Right lobe of liver (tissue), 4 donors: Measurements from ENCODE around the gene FBXO38.

Source experiments
- POLR2A ChIP-seq: fragments of 450-650 bp; IDR thresholded peaks from one replicate; pipeline ENCODE4 v1.6.1; 2017; ENCODE audit warnings: antibody characterized with exemption, mild to moderate bottlenecking
- TF ChIP-seq, protein P1 (sequence below), 4 donors: fragments of 200-600 bp in 3 of 4; fragments of 450-650 bp in 1 of 4; IDR thresholded peaks; one replicate each; pipeline versions ENCODE4 v1.5.1 to v1.8.0; 2016 to 2022; ENCODE audit warnings: antibody characterized with exemption in 4 of 4, mild to moderate bottlenecking in 2 of 4
- donor health status: DM: no; HTN: no; CAD: no.
- donor health status: DM: no; HTN: no; CAD: no.
- donor health status: DM: no; HTN: yes; CAD: no.

DNA sequence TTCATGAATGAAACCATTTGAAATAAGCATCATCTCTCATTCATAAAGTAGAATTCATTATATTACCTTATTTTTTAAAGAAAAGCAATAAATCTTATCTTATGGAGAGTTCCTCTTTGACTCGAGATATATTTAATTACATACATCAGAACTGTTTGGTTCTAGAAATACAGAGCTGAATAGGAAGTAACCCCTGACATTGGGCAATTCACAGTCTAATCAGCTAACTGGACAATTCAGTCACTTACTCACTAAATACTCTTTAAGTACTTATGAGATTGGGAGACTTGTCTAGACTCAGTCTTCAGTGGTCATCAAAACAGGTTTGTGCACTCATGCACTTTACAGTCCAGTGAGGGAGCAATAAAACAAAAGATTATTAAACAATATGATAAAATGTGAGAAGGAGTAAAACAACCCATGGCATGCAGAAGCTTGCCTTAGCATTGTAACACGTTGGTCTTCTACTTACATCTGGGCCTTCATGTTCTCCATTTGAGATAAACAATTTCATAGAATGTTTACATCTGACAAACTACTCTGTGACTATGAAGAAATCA is 11.5 kb upstream of the FBXO38 start:
- no peak for TF ChIP-seq POLR2A
- TF ChIP-seq, protein P1, sequence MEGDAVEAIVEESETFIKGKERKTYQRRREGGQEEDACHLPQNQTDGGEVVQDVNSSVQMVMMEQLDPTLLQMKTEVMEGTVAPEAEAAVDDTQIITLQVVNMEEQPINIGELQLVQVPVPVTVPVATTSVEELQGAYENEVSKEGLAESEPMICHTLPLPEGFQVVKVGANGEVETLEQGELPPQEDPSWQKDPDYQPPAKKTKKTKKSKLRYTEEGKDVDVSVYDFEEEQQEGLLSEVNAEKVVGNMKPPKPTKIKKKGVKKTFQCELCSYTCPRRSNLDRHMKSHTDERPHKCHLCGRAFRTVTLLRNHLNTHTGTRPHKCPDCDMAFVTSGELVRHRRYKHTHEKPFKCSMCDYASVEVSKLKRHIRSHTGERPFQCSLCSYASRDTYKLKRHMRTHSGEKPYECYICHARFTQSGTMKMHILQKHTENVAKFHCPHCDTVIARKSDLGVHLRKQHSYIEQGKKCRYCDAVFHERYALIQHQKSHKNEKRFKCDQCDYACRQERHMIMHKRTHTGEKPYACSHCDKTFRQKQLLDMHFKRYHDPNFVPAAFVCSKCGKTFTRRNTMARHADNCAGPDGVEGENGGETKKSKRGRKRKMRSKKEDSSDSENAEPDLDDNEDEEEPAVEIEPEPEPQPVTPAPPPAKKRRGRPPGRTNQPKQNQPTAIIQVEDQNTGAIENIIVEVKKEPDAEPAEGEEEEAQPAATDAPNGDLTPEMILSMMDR (IDR thresholded peaks at IDR 0.05): no peak
